RWPE2 (cell line): ENCODE measurements around the gene MCM7.
"Not testable (repeated sequence)": the region's sequence is repeated elsewhere in the genome, so short reads cannot be mapped to it uniquely, and the experiment has no call there.

Experiments used
- ATAC-seq: fragments of 200-7000 bp; cut with Tn5 transposase; 3 replicates; pipeline ENCODE4 v1.9.1; 2021; ENCODE audit warnings: low read depth
- DNase-seq: peaks from one replicate; pipeline ENCODE4 v3.0.0-alpha.2; 2020; ENCODE audit warnings: low spot score
- H3K27ac ChIP-seq: fragments of 450-650 bp; 2 replicates; pipeline ENCODE4 v1.5.1; 2017; ENCODE audit warnings: mild to moderate bottlenecking; ENCODE audit not compliant: poor library complexity, severe bottlenecking
- H3K27me3 ChIP-seq: fragments of 250-450 bp; sonication (Bioruptor Pico); 2 replicates; pipeline ENCODE4 v1.5.1; 2021; ENCODE audit warnings: mild to moderate bottlenecking, moderate library complexity; ENCODE audit not compliant: insufficient read depth, poor library complexity, severe bottlenecking
- H3K36me3 ChIP-seq: fragments of 250-450 bp; sonication (Bioruptor Pico); 2 replicates; pipeline ENCODE4 v1.5.1; 2020; ENCODE audit warnings: low read depth, mild to moderate bottlenecking, moderate library complexity
- H3K4me1 ChIP-seq: fragments of 250-450 bp; sonication (Bioruptor Pico); 2 replicates; pipeline ENCODE4 v1.5.1; 2021; ENCODE audit warnings: mild to moderate bottlenecking, moderate library complexity; ENCODE audit not compliant: insufficient read depth, poor library complexity, severe bottlenecking
- H3K4me3 ChIP-seq: fragments of 250-450 bp; sonication (Bioruptor Pico); 2 replicates; pipeline ENCODE4 v1.5.1; 2021; ENCODE audit warnings: mild to moderate bottlenecking, moderate library complexity; ENCODE audit not compliant: severe bottlenecking
- H3K9me3 ChIP-seq: fragments of 250-450 bp; sonication (Bioruptor Pico); 2 replicates; pipeline ENCODE4 v1.5.1; 2021; ENCODE audit warnings: mild to moderate bottlenecking, moderate library complexity; ENCODE audit not compliant: severe bottlenecking
- CTCF ChIP-seq: fragments of 450-650 bp; IDR thresholded peaks from one replicate; pipeline ENCODE4 v1.5.1; 2017; ENCODE audit warnings: mild to moderate bottlenecking, moderate library complexity; ENCODE audit not compliant: poor library complexity, severe bottlenecking

The MCM7 gene

GRCh38 chr7:100101016-100101862 lies at the start of gene MCM7, which contains the start of gene AP4M1:
TSS of gene MCM7 (minus strand) at chr7:100101397. CDS start at chr7:100101294, 103 bp downstream.
TSS of gene AP4M1 (plus strand) at chr7:100101643. CDS start at chr7:100101715, 72 bp downstream.
- Histone ChIP-seq H3K4me3 (peak within 1 kb of the TSS; percentile 88), H3K27ac (peak within 1 kb of the TSS; percentile 94), H3K36me3 (peaks cover 45% of the 10 kb centered on the region), H3K27me3 (no peaks in the 10 kb centered on the region), H3K4me1 (peaks cover 4% of the 10 kb centered on the region), H3K9me3 (no peaks in the 10 kb centered on the region)
- DNase-seq: peak; percentile 99
- peak; percentile 89 for ATAC-seq
- TF ChIP-seq CTCF: no peak

GRCh38 chr7:100148559-100149328 lies 47.5 kb upstream of the MCM7 start, which contains the start of gene LAMTOR4:
TSS of gene LAMTOR4 (plus strand) at chr7:100148918. CDS start at chr7:100148973, 55 bp downstream.
- ATAC-seq: peak; percentile 99
- TF ChIP-seq CTCF: no peak
- Histone ChIP-seq H3K36me3 (peaks cover 33% of the 10 kb centered on the region; the same call in 1 of the 2 replicates), H3K4me3 (peak within 1 kb of the TSS; percentile 69), H3K27me3 (no peaks in the 10 kb centered on the region), H3K4me1 (peaks cover 8% of the 10 kb centered on the region), H3K27ac (peak within 1 kb of the TSS; percentile 32), H3K9me3 (no peaks in the 10 kb centered on the region)
- DNase-seq: peak; percentile 99

- Histone ChIP-seq H3K27me3 (no peaks in the 10 kb centered on the region), H3K9me3 (no peaks in the 10 kb centered on the region), H3K36me3 (peaks cover 27% of the 10 kb centered on the region; the same call in 1 of the 2 replicates), H3K27ac (no peak overlapping the region), H3K4me3 (peak overlapping the region; percentile 69), H3K4me1 (peaks cover 8% of the 10 kb centered on the region)
- DNase-seq: no peak
- TF ChIP-seq CTCF: no peak
- ATAC-seq: no peak
Observed at GRCh38 chr7:100148225-100148558, 47.0 kb upstream of the MCM7 start.

GRCh38 chr7:100147278-100147677 lies 46.1 kb upstream of the MCM7 start:
- Histone ChIP-seq H3K9me3 (no peaks in the 10 kb centered on the region), H3K36me3 (peaks cover 21% of the 10 kb centered on the region; the same call in 1 of the 2 replicates), H3K4me1 (peaks cover 8% of the 10 kb centered on the region), H3K4me3 (no peak overlapping the region), H3K27ac (no peak overlapping the region), H3K27me3 (no peaks in the 10 kb centered on the region)
- DNase-seq (no peak), ATAC-seq (no peak)
- no peak for TF ChIP-seq CTCF

GRCh38 chr7:100146350-100146749 lies 45.2 kb upstream of the MCM7 start:
- not testable (repeated sequence) for H3K4me3 ChIP-seq, H3K9me3 ChIP-seq, ATAC-seq, DNase-seq, H3K27me3 ChIP-seq, H3K4me1 ChIP-seq, H3K27ac ChIP-seq
- 0 out of 2 replicates have a peak, but pooled peaks cover 17% of the 10 kb centered on the region for H3K36me3 ChIP-seq
